Stimulated activated CD8-positive, alpha-beta memory T cell treated with anti-CD3 and anti-CD28 coated beads, Interleukin-12 subunit alpha, Interleukin-12 subunit beta, amount 100 ng/mL, for 1 hour (primary cell): Measurements from ENCODE around the gene OCA2.

Experiments
- DNase-seq: peaks from one replicate; pipeline ENCODE4 v3.0.0-alpha.2; 2020; ENCODE audit warnings: low read depth

The OCA2 gene

DNA sequence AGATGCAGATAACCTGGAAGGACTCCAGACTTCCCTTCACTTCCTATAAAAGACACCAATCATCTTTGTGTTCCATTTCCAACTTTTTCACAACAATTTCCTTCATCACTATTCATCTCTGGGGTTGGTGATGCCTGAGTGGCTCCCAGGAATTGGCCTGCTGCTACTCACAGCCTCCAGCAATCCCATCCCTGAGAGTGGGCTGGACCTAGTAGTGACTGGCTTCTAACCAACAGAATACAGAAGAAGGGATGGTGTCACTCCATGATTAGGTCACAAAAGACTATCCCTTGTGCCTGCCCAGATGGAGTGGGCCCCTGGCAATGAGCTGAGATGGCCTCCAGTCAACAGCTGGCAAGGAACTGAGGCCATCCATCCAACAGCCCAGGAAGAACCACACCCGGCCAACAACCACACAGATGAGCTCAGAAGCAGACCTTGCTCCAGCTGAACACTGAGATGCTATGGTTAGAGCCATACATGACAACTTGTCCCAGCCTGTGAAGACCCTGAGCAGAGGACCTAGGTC lies 20.9 kb downstream of the OCA2 start:
- no peak for DNase-seq

DNA sequence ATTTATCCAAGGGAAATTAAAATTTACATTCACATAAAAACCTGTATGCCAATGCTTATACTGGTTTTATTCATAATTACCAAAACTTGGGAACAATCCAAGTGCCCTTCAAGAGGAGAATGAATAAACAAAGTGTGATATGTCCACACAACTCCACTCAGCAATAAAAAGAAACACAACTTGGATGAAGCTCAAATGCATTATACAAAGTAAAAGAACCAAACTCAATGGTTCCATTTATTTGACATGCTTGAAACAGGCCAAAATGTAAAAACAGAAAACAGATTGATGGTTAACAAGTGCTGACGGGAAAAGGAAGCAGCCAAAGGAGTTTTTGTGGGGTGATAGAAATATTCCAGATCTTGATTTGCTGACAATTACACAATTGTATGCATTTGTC lies 23.5 kb downstream of the OCA2 start:
- DNase-seq: no peak

DNA sequence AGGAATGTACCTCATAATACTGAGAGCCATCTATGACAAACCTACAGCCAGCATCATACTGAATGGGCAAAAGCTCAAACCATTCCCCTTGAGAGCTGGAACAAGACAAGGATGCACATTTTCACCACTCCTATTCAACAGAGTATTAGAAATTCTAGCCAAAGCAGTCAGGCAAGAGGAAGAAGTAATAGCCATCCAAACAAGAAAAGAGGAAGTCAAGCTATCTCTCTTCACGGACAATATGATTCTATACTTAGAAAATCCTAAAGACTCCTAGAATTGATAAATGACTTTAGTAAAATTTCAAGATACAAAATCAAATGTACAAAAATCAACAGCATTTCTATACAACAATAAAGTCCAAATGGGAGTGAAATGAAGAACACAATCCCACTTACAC lies 30.2 kb downstream of the OCA2 start:
- DNase-seq: no peak

DNA sequence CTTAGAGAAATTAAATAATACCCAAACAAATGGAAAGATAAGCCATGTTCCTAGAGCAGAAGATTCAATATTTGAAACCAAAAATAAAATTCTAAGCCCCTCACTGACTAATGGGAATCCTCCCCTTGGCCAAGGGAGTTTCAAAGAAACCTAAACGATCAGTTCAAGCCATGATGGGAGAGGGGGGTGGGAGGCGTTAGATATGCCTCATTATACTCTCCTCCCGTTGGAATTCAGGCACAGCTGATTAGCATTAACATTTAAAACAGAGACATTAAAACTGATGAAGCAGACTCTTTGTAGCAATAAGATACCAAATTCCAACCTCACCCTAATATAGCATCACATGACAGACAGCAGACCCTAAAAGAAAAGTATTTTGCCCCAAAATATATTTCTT lies 32.9 kb downstream of the OCA2 start:
- no peak for DNase-seq

DNA sequence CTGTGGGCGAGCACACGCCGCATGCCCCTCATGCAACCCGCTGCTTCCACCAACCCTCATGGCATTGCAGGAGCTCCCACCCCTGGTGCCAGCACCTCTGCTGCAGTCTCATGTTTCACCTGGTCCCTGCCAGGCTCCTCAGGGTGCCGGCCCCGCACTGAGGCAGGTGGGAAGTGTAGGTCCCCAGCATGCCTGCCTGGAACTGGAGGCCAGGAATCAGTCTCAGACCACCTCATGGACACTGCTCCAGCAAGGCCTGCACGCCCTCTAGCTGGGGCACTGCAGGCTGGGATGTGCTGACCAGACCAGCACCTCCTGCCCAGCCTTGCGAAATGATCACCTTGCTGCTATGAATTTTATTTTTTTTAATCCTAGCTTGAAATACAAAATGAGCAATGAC lies 39.1 kb downstream of the OCA2 start:
- DNase-seq: no peak

DNA sequence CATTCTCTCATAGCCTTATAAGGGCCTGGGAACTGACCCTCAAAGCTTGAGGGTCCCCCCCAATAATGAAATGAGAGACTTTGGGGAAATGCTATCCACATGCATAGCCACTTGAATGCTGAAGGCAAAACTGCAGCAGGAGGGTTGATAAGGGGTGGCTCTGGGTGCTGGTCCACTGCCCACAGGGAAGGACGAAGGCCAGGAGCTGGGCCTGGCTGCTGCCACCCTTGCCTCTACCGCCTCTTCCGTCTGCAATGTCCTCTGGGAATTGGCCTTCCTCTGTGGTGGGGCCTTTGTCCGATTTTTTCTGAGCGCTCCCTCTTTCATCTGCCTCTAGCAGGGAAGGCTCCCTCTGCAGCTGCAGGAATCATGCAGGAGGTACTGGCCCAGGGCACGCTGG lies 41.0 kb downstream of the OCA2 start:
- DNase-seq: no peak

DNA sequence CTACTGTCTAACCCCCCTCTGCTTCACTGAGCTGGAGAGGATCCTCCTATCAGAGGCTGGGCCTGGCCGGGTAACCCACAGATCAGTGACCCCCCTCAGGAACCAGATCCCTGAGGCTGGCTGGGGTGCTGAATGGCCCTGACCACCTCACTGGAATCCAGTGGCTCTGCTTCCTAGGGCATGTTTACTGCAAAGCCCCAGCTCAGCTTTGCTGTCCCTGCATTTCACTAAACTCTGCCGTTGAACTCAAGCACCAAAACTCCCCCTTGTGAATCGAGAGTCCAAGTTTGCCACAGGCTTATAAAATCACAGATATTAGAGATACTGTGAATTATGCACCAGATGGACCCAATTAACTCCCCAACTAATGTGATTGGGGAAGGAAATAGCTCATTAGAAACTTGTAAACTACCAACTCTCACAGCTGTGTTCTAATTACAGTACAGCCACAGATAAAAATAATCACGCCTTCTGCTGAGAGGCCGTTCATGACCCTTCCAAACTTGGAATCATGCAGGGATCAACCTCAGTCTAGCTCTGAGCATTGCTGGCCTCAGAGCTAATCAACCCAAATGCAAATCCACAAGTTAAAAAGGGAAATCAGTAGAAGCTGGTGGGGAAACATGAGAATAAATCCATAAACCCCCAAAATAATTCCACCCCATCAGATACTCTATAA lies 47.0 kb downstream of the OCA2 start:
- no peak for DNase-seq

DNA sequence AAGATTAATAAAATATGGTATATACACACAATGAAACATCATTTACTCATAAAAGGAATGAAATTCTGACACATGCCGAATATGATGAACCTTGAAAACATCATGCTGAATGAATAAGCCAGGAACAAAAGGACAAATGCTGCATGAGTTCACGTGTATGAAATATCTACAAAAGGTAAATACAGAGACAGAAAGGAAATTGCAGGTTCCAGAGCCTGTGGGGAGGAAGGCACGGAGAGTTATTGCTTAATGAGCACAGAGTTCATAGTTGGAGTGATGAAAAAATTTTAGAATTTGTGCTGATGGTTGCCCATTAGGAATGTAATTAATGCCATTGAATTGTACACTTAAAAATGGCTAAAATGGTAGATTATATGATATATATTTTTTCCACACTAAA lies 49.5 kb downstream of the OCA2 start:
- DNase-seq: no peak

DNA sequence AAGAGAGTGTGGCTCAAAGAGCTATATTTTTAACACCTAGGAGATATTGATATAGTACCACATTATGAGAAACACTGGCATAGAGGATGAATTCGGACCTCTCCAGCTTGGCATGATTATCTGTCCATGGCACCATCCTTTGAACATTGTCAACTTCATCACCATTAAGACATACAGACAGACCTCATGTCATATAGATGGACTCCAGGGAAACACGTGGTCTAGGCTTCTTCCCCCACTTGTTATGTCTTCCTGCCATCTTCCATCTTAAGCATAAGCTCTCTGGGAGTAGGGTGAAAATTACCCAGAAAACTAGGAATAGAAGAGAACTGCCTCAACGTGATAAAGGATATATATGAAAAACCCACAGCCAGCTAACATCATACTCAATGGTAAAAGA lies 51.8 kb downstream of the OCA2 start:
- DNase-seq: no peak

DNA sequence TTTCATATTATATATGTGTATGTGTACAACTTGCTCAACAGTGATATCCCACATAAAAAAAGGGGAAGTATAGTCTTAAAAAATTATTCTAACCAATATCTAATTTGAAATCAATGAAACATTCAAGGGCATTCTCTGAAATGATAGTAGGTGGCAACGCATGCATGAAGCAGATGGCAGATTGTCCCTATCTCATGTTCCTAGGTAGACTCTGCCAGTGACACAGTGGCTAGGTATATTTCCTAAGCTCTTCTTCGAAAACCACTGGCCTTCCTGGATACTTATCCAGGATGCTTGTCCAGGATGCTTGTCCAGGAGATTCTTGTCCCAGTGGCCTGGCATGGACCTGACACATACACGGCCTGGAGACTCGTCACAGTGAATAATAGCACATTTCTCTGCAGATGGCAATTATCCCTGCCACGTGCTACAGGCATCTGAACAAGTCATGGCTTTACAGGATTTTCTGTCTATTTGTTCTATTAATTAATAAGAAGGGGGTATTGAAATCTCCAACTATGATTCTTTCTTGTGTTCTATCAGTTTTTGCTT lies 54.9 kb downstream of the OCA2 start:
- no peak for DNase-seq

DNA sequence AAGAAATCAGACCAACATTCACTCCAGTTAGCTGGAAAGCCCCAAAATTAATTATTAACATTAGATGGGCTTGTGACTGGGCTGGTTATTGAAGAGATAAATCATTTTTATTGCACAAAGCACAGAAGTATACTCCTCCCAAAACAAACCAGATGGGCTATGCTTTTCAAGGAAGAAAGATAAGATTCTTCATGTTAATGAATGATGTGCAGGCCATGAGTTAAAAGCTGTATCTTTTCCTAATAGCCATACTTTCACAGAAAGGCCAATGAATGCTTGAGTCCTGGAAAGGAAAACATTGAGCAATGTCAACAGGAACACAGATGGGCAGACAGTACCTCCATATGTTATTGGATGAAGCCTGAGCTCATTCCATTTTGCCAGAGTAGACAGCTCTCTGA lies 55.4 kb downstream of the OCA2 start:
- no peak for DNase-seq

DNA sequence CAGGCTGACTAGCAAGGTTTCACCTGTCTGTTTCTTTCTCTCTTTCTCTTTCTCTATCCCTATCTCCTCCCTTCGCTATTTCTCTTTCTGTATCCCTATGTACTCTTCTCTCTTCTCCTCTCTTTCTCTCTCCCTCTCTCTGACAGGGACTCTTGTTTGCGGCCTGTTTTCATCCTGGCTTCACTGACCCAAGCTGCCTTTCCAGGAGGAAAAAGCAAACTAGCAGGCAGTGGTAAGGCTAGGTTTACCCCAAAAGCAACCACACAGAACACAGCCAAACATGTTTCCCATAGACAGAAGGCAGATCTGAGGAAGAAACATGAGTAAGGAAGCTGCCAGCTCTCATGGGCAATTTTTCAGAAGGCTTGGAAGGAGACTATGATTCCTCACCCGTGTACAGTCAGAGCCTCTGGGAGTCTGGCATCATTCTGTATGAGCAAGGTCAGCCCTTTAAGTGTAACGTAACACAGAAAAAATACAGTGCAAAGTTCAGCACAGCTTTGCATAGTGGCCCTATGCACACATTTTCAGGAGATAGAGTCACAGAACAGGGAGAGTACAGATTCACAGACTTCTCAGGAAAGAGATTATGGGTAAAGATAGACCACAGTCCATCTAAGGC lies 61.0 kb downstream of the OCA2 start:
- no peak for DNase-seq

DNA sequence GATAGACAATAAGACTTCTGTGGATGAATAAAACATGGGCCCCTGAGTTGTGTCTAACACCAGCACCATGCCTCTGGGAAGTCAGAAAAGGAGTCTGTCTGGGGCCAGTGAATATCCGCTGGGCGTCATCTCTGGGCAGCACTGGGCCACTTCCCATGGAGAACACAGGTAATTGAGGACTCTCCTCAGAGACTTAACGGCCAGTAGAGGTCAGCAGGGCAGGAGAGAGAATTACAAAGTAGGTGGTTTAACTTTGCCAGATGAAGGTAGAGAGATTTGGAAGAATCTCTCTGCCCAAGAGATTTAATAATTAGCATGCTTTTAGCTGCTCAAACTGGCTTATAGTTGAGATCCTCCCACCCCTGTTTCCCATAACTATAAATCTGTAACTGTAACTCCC lies 65.7 kb downstream of the OCA2 start:
- no peak for DNase-seq

DNA sequence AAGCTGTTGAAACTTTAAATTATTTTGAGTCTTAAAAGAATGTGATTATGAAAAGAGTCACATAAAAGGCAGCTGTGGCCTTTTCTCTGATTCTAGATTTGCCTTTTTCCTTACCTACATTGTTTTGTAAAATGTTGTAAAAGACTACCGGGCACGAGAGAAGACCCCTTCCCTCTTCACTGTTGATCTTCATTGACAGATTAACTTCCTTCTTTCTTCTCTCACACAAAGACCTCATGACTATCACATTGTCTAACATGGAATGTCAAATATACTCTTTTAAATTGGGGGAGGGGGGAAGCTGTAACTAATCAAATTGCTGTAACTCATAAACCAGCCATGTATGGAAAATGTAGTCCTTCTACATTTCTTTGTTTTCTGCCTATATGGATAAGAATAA lies 68.3 kb downstream of the OCA2 start:
- no peak for DNase-seq

DNA sequence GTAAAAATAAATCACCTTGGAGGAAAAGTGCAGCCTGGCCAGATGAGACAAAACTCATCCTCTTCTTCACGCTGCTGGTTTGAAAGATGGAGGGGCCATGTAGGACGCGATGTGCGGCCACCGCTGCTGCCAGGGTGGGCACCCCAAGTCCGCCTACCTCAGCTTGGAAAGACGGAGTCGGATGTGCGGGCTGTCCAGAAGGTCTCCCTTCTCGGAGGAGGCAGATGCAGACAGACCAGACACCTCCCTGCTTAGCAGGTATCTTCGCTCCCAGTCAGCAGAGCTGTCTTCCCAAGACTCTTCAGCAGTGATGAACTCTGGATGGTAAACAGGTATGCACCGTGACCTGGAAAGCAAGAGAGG lies 71.4 kb downstream of the OCA2 start:
- DNase-seq: no peak

DNA sequence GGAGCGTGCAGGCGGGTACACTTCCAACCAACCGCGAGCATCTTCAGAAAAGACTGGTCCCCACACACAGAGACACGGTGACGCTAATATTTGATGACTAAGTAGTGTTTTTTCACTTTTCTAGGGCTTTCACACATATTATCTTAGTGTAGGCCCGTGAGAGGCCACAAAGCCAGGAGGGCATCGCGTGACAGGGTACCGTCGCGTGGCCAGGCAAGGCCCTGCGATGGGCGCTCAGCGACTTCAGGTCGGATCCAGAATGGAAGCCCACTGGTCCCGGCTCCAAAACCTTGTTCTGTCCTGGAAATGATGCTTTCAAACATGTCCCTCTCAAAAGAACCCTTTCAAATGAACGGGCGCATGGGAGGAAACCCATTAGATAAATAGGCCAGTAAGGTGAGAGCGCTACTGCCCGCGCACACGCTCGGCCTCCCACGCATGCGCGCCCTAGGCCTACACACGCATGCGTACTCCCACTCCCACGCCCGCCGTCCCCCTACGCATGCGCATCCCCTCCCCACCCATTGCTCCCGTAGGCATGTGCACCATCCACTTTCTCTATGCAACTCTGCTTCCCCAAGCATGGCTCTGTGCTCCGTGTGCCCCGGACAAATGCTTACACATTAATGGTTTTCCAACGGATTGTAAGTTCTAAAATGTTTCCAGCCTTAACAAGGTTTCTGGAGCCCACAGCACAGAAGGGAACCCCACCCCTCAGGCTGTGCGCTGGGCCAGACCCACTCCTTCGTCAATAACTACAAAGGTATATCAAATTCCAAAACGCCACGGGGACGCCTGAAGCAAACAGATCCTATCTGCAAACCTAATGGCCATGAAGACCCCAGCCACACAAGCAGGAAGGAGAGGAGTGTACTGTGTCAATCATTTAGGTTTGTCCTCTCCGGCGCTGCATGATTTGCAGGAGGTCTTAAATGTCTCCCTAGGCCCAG lies 72.1 kb downstream of the OCA2 start:
- no peak for DNase-seq

DNA sequence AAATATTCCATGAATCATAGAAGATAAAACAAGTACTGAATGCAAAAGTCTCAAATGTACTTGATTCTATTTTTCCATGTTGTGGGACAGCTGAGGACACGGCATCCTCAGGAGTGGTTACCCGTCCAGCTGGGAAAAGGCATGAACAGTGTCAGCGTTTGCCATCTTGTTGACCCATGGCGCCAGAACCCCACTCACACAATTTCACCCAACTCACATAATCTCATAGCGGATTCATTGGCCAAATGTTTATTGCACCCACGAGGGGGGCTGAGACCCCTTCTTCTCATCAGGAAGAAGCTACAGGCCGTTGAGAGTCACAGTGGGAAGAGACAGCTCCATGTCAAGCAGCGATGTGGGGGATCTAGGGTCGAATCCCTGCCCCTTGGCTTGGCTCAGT lies 72.9 kb downstream of the OCA2 start:
- no peak for DNase-seq

DNA sequence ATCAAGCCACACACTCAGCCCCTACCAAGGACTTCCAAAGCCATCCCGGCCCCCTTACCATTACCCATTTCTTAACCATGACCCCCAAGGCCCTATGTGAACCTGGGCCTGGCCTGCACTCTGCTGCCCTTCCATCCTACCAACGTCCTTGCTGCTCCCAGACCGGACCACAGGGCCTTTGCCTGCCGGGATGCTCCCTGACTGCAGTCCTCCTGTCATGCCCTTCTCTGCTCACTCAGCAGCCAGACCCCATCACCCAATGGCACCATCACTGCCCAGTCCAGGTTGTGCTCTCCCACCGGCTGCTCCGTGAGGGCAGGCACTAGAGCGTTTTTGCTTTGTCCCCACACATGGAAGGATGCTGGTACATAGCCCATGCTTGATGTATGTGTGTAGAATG lies 73.7 kb downstream of the OCA2 start:
- no peak for DNase-seq

DNA sequence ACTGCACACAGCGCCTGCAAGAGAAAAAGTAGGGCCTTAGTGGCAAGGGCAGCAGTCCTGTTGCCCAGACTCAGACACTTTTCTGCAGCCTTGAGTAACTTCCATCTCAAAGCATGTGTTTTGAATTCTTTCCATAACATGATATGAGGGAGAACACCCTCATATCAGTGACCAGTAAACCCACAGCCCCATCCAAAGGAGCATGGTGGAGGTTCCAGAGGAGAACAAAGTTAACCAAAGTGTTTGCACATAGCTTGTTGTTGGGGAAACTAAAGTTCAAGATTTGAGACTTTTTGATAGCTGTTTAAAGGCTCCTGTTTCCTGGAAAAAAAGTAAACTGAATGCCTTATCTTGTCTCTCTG lies 74.2 kb downstream of the OCA2 start:
- DNase-seq: no peak

DNA sequence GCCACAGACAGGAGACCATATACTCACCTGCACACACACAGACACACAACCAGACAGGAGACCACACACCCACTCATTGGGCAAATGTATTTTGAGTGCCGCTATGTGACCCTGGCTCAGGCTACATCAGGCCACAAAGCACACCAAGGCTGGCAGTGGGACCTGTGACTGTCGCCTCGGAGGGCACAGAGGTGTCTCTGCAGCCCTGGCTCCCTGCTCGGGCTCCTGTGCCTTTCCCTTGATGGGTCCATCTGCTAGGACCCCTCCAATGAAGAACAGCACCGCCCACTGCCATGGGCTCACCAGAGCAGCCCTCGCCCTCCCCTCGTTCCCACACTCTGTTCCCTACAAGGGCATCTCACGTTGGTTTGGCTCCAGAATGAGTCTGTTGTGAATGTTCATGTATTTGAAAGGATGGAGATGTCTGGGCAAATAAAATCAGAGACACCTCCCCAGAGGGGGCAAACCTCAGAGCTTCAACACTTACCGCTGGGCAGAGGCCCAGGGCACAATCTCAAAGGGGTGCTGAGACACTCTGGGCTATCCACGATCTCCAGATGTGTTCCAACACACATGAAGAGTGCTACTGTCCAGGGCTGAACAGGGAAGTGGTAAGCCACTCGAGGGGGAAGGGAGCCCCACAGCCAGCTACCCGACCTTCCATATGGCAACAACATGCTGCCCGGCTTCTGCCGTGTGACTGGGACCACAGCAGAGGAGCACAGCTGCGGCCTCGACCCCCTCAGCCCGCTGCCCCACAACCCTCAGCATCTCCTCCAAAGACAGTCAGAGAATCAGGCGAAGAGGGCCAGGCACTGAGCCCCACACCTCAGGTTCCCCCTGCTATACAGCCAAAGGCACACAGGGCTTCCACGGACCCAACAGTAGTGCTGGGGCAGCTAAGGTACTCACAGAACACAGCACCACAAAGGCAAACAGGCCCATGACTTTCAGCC lies 74.9 kb downstream of the OCA2 start:
- DNase-seq: no peak

DNA sequence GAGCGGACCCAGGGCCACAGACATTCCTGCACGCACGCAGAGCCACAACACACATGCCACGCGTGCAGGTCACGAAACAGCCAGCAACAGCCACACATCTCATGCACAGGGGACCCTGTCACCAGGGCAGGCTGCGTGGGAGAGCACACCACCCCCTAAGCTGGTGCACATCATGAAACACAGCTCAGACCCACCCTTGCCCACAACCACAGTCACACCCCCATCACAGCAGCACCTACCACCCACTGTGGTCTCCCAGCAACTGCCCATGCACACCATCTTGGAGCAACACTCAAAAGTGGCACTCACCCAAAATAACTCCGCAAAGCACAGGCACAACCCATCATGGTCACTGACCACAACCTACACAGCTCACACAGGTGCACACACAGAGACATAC lies 75.7 kb downstream of the OCA2 start:
- no peak for DNase-seq

DNA sequence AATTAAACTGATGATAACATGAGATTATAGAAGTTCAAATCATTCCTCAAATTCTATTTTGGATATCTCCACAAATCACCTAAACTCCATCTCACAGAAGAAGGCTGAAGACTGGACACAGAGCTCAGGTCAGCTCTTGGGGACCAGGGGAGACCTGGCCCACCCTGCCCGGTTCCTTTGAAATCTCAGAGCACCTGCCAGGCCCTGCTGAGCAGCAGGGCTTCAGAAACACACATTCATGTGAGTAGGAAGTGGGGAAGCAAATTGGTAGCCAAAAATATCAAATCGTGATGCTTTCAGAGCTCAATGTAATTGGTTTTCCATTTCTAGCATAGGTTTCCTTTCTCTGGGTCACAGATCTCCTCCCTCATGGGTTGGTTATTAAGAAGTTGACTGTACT lies 76.2 kb downstream of the OCA2 start:
- no peak for DNase-seq
